Activated CD4-positive, alpha-beta memory T cell treated with anti-CD3 and anti-CD28 coated beads for 36 hours (primary cell): ENCODE results near the gene PDLIM5. TPM values are rescaled to one million over a fixed set of nuclear protein-coding genes. Genes with fewer than 3 reads are reported as not detected.

Experiments used
- CTCF ChIA-PET: fragments of 350-600 bp; sonication (Branson Sonifier 250); formaldehyde crosslinking; loops from one replicate; lab custom pipeline; 2021; ENCODE audit warnings: antibody characterized with exemption, inconsistent platforms; lab: Charles Lee
- POLR2A ChIA-PET: fragments of 350-600 bp; sonication (Branson Sonifier 250); formaldehyde crosslinking; loops from one replicate; lab custom pipeline; 2021; ENCODE audit warnings: antibody characterized with exemption; lab: Charles Lee
- DNase-seq: peaks from one replicate; pipeline ENCODE4 v3.0.0-alpha.2; 2020
- H3K27ac Mint-ChIP-seq: one replicate; pipeline ENCODE4 v1.8.0; 2021; ENCODE audit warnings: mixed read lengths
- H3K27me3 Mint-ChIP-seq: one replicate; pipeline ENCODE4 v1.8.0; 2021; ENCODE audit warnings: mixed read lengths
- H3K36me3 Mint-ChIP-seq: one replicate; pipeline ENCODE4 v1.8.0; 2021; ENCODE audit warnings: mixed read lengths
- H3K4me1 Mint-ChIP-seq: one replicate; pipeline ENCODE4 v1.8.0; 2021; ENCODE audit warnings: low read depth, mixed read lengths
- H3K4me3 Mint-ChIP-seq: one replicate; pipeline ENCODE4 v1.8.0; 2021; ENCODE audit warnings: mild to moderate bottlenecking, mixed read lengths
- H3K9me3 Mint-ChIP-seq: one replicate; pipeline ENCODE4 v1.8.0; 2021; ENCODE audit warnings: mixed read lengths
- intact Hi-C: fragments of 100-400 bp; cut with micrococcal nuclease; formaldehyde crosslinking; loops from one replicate; pipeline ENCODE4 v1.15.1; 2023
- total RNA-seq, 2 experiments: library from RNA; stranded (reverse); gene quantifications; one replicate each; pipeline ENCODE4 v1.2.3, GENCODE V29; 2021

The PDLIM5 gene
- total RNA-seq, 2 experiments from 2014 or later, result 23.8 to 26.3 TPM

DNA sequence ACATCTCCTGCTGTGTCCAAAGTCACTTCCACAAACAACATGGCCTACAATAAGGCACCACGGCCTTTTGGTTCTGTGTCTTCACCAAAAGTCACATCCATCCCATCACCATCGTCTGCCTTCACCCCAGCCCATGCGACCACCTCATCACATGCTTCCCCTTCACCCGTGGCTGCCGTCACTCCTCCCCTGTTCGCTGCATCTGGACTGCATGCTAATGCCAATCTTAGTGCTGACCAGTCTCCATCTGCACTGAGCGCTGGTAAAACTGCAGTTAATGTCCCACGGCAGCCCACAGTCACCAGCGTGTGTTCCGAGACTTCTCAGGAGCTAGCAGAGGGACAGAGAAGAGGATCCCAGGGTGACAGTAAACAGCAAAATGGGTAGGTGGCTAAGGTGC is 123.9 kb downstream of the PDLIM5 start:
- H3K9me3 Mint-ChIP-seq, result no peaks in the 10 kb centered on the region
- POLR2A ChIA-PET, result no interaction called here
- no peak for DNase-seq
- intact Hi-C loops, result no loop called here
- peaks cover 8% of the 10 kb centered on the region for H3K36me3 Mint-ChIP-seq
- H3K27me3 Mint-ChIP-seq, result no peaks in the 10 kb centered on the region
- H3K27ac Mint-ChIP-seq, result no peak overlapping the region
- no peaks in the 10 kb centered on the region for H3K4me1 Mint-ChIP-seq
- H3K4me3 Mint-ChIP-seq, result no peak overlapping the region
- CTCF ChIA-PET, result interaction anchor here (1.2 kb wide), 1 partner anchor 169 kb away, joined by 3 read pairs; no protein-coding TSS in a partner anchor

DNA sequence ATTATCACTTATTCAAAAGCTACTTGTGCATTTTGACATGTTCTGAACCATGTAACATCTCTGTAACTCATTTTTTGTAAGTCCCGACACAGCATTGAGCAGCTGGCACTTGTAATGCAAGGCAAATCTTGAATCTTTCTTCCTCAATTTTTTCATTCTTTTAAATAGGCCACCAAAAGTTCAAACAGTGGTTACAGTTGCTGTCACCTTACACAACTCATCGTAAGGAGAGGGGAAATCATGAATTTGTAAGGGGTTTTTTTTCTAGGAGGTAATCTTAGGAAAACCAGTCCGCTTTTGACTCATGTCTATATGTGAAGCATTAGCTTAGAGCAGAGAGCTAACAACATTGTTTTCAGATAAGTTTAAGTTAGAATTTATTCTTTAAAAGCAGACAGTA is 124.5 kb downstream of the PDLIM5 start:
- Mint-ChIP-seq H3K27ac (no peak overlapping the region), H3K27me3 (no peaks in the 10 kb centered on the region), H3K4me1 (no peaks in the 10 kb centered on the region), H3K36me3 (peaks cover 8% of the 10 kb centered on the region), H3K4me3 (no peak overlapping the region), H3K9me3 (no peaks in the 10 kb centered on the region)
- no peak for DNase-seq
- CTCF ChIA-PET, result interaction anchor here (1.2 kb wide), 1 partner anchor 169 kb away, joined by 3 read pairs; no protein-coding TSS in a partner anchor
- POLR2A ChIA-PET, result no interaction called here
- intact Hi-C loops, result no loop called here

DNA sequence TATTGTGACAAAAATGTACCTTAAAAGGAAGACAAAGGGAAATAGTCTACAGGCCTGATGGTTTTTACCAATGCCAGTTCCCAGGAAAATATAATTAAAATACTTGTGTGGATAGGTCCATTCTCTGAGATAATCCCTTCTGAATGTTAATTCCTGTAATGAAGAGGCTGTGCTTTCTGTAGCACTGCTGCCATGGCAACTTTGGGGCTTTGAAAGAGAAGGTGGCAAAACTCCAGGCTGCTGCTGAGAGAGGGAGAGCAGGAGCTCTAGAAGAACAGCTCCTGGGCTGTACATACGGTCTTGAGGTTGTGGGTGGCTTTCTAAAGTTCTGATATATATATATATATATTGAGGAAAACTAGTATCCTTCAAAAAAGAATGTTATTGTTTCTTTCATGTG is 125.4 kb downstream of the PDLIM5 start:
- Mint-ChIP-seq H3K9me3 (no peaks in the 10 kb centered on the region), H3K4me3 (no peak overlapping the region), H3K27ac (no peak overlapping the region), H3K36me3 (peaks cover 8% of the 10 kb centered on the region), H3K27me3 (no peaks in the 10 kb centered on the region), H3K4me1 (no peaks in the 10 kb centered on the region)
- ChIA-PET POLR2A (no interaction called here), CTCF (interaction anchor here (1.1 kb wide), 1 partner anchor 170 kb away, joined by 4 read pairs; no protein-coding TSS in a partner anchor)
- no peak for DNase-seq
- intact Hi-C loops, result no loop called here

DNA sequence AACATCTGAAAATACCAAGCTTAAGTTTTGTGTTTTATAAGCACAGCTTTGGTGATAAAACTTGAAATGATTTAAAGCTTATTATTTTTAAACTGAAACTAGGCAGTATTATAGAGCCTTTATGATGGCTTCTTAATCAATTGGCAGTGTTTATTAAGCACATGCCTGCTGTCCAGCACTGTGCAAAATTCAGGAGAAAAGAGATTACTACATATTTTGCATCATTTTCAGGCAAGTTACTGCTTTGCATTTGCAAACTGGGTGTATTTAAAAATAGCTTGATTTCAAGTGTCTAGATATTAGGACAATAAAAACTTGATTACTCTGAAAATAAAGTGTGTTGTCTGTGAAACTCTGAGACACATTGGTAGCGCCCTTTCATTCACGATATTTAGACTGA is 126.5 kb downstream of the PDLIM5 start:
- no peak overlapping the region for H3K27ac Mint-ChIP-seq
- H3K4me3 Mint-ChIP-seq, result no peak overlapping the region
- no peaks in the 10 kb centered on the region for H3K27me3 Mint-ChIP-seq
- H3K36me3 Mint-ChIP-seq, result peaks cover 8% of the 10 kb centered on the region
- no peaks in the 10 kb centered on the region for H3K9me3 Mint-ChIP-seq
- no peak for DNase-seq
- ChIA-PET POLR2A (no interaction called here), CTCF (interaction anchor here (0.6 to 1.1 kb wide), 2 partner anchors 171 kb away, joined by 4 read pairs; no protein-coding TSS in a partner anchor)
- intact Hi-C loops, result no loop called here
- no peaks in the 10 kb centered on the region for H3K4me1 Mint-ChIP-seq

DNA sequence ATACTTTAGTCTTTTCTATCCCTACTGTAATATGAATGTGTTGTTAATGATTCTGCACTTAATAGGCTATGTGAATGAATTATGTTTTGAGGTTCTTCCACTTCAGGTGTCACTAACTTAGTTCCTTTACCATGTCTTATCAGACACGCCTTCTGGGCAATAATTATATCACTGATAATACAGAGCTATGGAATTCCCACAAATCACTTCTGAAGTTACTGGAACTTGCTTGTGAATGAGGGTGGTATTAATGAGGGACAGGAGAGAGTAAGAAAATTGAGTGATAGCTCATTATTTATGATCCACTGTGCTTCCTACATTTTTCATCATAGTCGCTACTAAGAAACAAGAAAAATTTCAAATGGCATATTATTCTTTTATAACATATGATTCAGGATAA is 130.0 kb downstream of the PDLIM5 start:
- no peaks in the 10 kb centered on the region for H3K4me1 Mint-ChIP-seq
- no peak for DNase-seq
- H3K27ac Mint-ChIP-seq, result no peak overlapping the region
- intact Hi-C loops, result no loop called here
- H3K27me3 Mint-ChIP-seq, result no peaks in the 10 kb centered on the region
- POLR2A ChIA-PET, result no interaction called here
- no peak overlapping the region for H3K4me3 Mint-ChIP-seq
- H3K36me3 Mint-ChIP-seq, result peaks cover 5% of the 10 kb centered on the region
- no peaks in the 10 kb centered on the region for H3K9me3 Mint-ChIP-seq
- CTCF ChIA-PET, result no interaction called here

GRCh38 chr4:94582517-94582916 is 130.8 kb downstream of the PDLIM5 start:
- Mint-ChIP-seq H3K27me3 (no peaks in the 10 kb centered on the region), H3K4me3 (no peak overlapping the region), H3K36me3 (peaks cover 5% of the 10 kb centered on the region), H3K9me3 (no peaks in the 10 kb centered on the region), H3K27ac (no peak overlapping the region), H3K4me1 (no peaks in the 10 kb centered on the region)
- ChIA-PET CTCF (no interaction called here), POLR2A (no interaction called here)
- intact Hi-C loops, result no loop called here
- DNase-seq, result no peak

GRCh38 chr4:94583914-94584641 is 132.3 kb downstream of the PDLIM5 start:
- no peak overlapping the region for H3K27ac Mint-ChIP-seq
- no peaks in the 10 kb centered on the region for H3K9me3 Mint-ChIP-seq
- H3K36me3 Mint-ChIP-seq, result peaks cover 6% of the 10 kb centered on the region
- ChIA-PET CTCF (no interaction called here), POLR2A (no interaction called here)
- intact Hi-C loops, result no loop called here
- no peak for DNase-seq
- H3K4me3 Mint-ChIP-seq, result no peak overlapping the region
- H3K27me3 Mint-ChIP-seq, result no peaks in the 10 kb centered on the region
- H3K4me1 Mint-ChIP-seq, result no peaks in the 10 kb centered on the region

DNA sequence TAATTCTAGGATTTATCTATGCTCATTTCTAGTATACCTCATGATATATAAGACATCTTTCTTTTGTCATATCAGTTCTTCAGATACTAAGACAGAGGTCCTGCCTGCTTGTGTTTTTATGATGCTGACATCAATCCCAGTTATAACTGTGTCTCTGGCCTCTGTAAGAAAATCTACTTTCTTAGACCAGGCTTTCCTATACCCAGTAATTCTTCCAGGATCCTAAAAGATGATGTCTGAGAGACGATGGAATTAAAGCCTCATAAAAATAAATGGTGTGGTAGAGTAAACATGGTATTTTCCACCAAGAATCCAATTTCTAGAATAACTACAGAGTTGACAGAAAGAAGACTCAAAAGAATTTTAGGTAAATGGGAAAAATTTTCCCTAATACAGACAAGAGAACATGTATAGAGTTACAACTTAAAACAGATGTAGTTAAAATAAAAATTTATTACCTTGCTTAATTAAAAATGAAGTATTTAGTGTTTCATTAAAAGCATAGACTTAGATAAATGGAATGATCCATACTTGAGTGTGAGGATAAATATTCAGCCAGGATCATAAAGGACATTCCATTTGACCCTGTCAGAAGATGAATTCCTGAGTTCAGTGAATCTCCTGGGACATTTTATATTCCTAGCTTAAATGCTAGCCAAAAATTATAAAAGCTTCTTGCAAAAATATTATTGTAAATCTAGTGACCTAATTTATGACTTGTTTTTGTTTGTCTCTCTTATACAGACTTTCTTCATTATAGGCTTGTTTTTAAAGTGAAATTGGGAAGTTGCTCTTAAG is 137.4 kb downstream of the PDLIM5 start:
- H3K4me3 Mint-ChIP-seq, result no peak overlapping the region
- H3K4me1 Mint-ChIP-seq, result no peaks in the 10 kb centered on the region
- ChIA-PET CTCF (no interaction called here), POLR2A (no interaction called here)
- H3K36me3 Mint-ChIP-seq, result peaks cover 7% of the 10 kb centered on the region
- H3K27ac Mint-ChIP-seq, result no peak overlapping the region
- intact Hi-C loops, result no loop called here
- H3K27me3 Mint-ChIP-seq, result no peaks in the 10 kb centered on the region
- no peak for DNase-seq
- no peaks in the 10 kb centered on the region for H3K9me3 Mint-ChIP-seq

DNA sequence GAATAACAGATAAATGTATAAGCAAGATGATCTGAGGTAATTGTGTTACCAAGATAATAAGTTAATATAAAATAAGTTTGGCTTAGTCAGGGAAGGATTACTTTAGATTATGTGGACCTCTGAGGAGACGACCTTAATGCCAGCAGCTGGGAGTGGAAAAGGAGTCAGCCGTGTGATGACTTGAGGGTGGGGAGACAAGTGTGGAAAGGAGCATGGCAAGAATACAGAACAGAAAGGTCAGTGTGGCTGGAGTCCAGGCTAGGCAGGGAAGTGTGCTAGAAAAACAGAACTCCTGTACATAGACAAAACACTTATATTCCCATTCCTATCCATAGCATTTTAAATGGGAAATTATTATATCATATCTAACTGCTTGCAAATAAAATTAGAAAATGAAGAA is 138.8 kb downstream of the PDLIM5 start:
- ChIA-PET POLR2A (no interaction called here), CTCF (interaction anchor here (1.5 kb wide), 1 partner anchor 184 kb away, joined by 5 read pairs; no protein-coding TSS in a partner anchor)
- H3K4me3 Mint-ChIP-seq, result no peak overlapping the region
- no peak overlapping the region for H3K27ac Mint-ChIP-seq
- intact Hi-C loops, result no loop called here
- H3K36me3 Mint-ChIP-seq, result peaks cover 7% of the 10 kb centered on the region
- H3K4me1 Mint-ChIP-seq, result no peaks in the 10 kb centered on the region
- H3K27me3 Mint-ChIP-seq, result no peaks in the 10 kb centered on the region
- H3K9me3 Mint-ChIP-seq, result no peaks in the 10 kb centered on the region
- no peak for DNase-seq

DNA sequence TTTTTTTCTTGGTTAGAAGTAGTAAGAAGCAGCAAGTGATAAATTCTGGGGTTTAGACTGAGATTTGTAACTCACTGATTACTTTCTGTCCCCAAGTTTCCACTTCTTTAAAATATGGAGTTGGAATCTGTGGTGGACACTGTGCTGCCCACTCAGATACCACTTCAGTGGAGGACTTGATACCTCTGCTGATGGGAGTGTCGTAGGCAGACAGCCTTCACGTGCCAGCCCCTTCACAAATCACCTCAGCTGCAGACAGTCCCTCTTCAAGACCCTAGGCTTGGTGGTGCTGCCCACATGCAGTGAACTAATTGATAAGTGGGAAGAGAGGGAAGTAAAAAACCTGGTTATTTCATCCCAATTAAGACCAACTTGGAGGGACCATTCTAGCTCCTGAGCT is 139.5 kb downstream of the PDLIM5 start:
- Mint-ChIP-seq H3K4me1 (no peaks in the 10 kb centered on the region), H3K36me3 (peaks cover 3% of the 10 kb centered on the region), H3K27me3 (no peaks in the 10 kb centered on the region), H3K9me3 (no peaks in the 10 kb centered on the region), H3K4me3 (no peak overlapping the region), H3K27ac (no peak overlapping the region)
- ChIA-PET CTCF (interaction anchor here (1.5 kb wide), 1 partner anchor 184 kb away, joined by 5 read pairs; no protein-coding TSS in a partner anchor), POLR2A (no interaction called here)
- DNase-seq, result no peak
- intact Hi-C loops, result no loop called here

- no peak overlapping the region for H3K4me3 Mint-ChIP-seq
Observed at GRCh38 chr4:94595013-94595412, 143.3 kb downstream of the PDLIM5 start.

DNA sequence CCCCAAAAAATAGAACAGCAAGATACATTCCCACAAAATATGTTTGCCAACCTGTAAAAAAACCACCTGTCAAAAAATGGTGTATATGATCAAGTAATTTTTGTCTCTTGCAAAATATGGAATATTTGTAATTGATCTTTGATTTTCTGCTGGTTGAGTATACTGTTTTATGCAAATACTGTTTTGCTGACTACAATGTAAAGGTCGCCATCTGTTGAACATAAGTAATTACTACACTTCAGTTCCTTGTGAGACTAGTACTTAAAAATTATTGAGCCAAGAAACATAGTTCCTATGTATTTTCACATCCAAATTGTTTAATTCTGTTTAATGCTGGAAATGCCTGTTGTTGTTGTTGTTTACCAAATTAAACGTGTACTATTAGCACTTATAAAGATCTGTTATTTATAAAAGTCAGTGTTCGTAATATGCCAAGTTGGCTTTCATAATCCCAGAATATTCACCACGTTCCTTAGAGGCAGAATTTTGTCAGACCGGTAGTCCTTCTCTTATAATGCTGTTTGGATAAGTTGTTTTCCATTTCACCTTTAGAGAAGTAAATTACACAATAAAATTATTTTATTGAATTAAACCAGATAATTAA is 144.2 kb downstream of the PDLIM5 start:
- peaks cover 1% of the 10 kb centered on the region for H3K36me3 Mint-ChIP-seq
- H3K27ac Mint-ChIP-seq, result no peak overlapping the region
- H3K9me3 Mint-ChIP-seq, result no peaks in the 10 kb centered on the region
- ChIA-PET CTCF (interaction anchor here (1.7 kb wide), 1 partner anchor 189 kb away, joined by 16 read pairs; no protein-coding TSS in a partner anchor), POLR2A (no interaction called here)
- intact Hi-C loops, result loop anchor here (1.0 to 5.0 kb wide), 4 partner anchors 144 to 804 kb away; partner anchors contain the start of gene PDLIM5
- DNase-seq, result no peak
- no peaks in the 10 kb centered on the region for H3K27me3 Mint-ChIP-seq
- no peaks in the 10 kb centered on the region for H3K4me1 Mint-ChIP-seq
- no peak overlapping the region for H3K4me3 Mint-ChIP-seq

More at GRCh38 chr4:94595013-94595412, 143.3 kb downstream of the PDLIM5 start:
- H3K36me3 Mint-ChIP-seq, result peaks cover 1% of the 10 kb centered on the region
- intact Hi-C loops, result loop anchor here (5.0 kb wide), 2 partner anchors 143 to 803 kb away; partner anchors contain the start of gene PDLIM5
- no peak overlapping the region for H3K27ac Mint-ChIP-seq
- DNase-seq, result no peak
- H3K27me3 Mint-ChIP-seq, result no peaks in the 10 kb centered on the region
- POLR2A ChIA-PET, result no interaction called here
- no peaks in the 10 kb centered on the region for H3K9me3 Mint-ChIP-seq
- H3K4me1 Mint-ChIP-seq, result no peaks in the 10 kb centered on the region
- CTCF ChIA-PET, result interaction anchor here (1.7 kb wide), 1 partner anchor 188 kb away, joined by 16 read pairs; no protein-coding TSS in a partner anchor
